ENCODE measurements around the gene KIAA1210.

KIAA1210 gene

DNA sequence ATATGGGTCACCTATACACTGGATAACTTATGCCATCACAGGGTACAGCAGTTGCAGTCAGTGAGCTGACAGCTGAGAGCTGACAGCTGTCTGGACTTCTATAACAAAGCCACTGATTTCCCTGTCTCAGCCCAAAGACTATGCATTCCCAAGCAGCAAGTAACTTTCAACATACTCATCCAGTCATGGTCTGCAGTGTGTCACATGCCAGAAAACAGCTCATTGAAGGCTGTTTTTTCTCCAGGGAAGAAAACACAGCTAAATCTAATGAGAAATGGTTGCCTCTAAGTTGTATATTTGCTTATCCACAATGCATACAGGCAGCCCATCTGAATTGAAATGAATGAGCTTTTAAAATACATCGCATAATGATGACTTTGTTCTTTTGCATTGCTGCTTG lies 6.3 kb downstream of the KIAA1210 start:
- H3K4me3 Mint-ChIP-seq, result no peak overlapping the region

DNA sequence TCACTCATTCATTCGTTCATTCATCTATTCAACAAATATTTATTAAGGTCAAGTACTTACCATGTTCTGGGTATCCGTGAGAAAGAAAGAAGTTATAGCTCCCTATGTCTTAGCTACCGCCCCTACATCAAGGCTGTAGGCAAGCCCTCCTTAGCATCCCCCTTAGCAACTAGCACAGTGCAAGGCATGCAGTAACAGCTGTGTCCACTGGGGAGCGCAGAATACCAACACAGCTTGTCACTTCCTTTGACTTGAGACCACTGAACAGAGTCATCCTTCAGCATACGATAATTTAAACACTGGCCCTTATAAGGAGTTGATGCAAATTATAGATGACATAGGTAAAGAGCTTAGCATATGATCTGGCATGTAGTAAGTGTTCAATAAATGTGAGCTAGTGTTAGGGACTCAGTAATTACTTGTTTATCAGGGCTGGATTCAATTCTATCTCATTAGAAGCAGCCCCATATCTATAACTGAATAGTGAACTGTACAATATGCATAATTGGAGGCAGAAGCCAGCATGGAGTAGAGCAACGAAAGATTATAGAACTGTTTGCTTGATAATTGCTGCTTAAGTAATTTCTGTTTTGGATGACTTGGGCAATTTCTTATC lies 8.7 kb downstream of the KIAA1210 start:
- H3K9me3 Mint-ChIP-seq, result no peaks in the 10 kb centered on the region
- no peak overlapping the region for H3K4me3 Mint-ChIP-seq
- H3K36me3 Mint-ChIP-seq (ENCODE audit: low read depth), result no peaks in the 10 kb centered on the region
- H3K4me1 Mint-ChIP-seq, result no peaks in the 10 kb centered on the region
- ATAC-seq, result peak; percentile 78
- no peaks in the 10 kb centered on the region for H3K27me3 Mint-ChIP-seq
- H3K27ac Mint-ChIP-seq, result no peak overlapping the region
- DNase-seq, result peak; percentile 56

More for the DNA sequence above, 6.3 kb downstream of the KIAA1210 start:
- Mint-ChIP-seq H3K9me3 (no peaks in the 10 kb centered on the region), H3K4me1 (no peaks in the 10 kb centered on the region), H3K27ac (no peak overlapping the region), H3K36me3 (ENCODE audit: low read depth) (no peaks in the 10 kb centered on the region), H3K27me3 (no peaks in the 10 kb centered on the region)
- ATAC-seq (no peak), DNase-seq (no peak)

DNA sequence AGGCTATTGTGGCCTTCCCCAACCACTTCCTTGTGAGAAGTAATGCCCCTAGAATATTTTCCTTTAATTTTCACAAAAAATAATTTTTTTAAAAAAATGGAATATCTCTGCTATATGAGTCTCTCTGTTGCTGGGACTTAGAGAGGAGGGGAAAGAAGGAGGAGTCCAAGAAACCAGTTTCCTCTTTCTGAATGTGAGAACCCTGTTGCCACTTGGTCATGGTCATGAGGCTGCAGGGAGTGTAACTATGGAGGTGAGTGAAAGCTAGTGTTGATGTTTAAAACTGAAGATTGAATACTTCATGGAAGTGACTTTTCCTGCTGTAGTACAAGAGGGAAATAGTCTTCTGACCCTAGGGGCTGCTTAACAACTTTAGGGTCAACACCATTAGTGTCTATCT lies 20.4 kb downstream of the KIAA1210 start:
- no peaks in the 10 kb centered on the region for H3K9me3 Mint-ChIP-seq
- no peak for ATAC-seq
- no peaks in the 10 kb centered on the region for H3K4me1 Mint-ChIP-seq
- DNase-seq, result no peak
- no peak overlapping the region for H3K27ac Mint-ChIP-seq
- no peaks in the 10 kb centered on the region for H3K36me3 Mint-ChIP-seq (ENCODE audit: low read depth)
- no peak overlapping the region for H3K4me3 Mint-ChIP-seq
- peaks cover 4% of the 10 kb centered on the region for H3K27me3 Mint-ChIP-seq

DNA sequence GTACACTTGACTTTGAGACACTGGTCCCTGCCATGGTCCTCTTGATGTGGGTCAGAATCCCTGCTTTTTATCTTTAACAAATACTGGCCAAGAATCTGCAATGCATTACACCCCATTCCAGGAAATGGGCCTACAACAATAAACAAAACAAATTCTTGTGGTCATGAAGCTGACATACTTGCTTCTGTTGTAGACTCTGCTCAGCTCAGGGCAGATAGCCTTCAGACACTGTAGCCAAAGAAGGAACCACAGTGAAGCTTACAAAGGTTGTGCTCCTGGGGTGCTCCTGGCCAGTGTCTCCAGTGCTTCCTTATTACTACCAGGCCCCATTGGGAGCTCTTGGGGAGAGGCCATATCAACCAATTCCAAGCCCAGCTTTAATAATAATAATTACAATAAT lies 21.8 kb downstream of the KIAA1210 start:
- Mint-ChIP-seq H3K27ac (no peak overlapping the region), H3K36me3 (ENCODE audit: low read depth) (no peaks in the 10 kb centered on the region), H3K4me3 (no peak overlapping the region), H3K9me3 (no peaks in the 10 kb centered on the region), H3K27me3 (peaks cover 4% of the 10 kb centered on the region), H3K4me1 (no peaks in the 10 kb centered on the region)
- no peak for ATAC-seq
- DNase-seq, result no peak

DNA sequence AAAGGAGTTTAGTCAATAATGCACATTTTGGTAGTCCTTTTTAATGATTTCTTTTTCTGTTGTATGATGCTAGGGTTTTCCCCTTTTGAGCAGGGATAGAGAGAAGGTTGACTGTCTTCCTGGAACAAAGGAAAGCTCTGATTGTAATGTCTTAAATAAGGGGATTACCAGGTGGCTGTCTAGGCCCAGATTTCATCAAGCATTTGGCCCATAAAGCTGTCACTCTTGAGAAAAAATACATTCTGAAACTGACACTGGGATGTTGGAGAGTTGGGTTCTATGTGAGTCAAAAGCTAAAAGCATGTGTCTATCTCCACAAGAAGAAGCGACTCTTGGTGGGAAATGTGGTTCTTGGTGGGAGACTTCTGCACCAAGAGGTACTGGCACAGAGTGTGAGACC lies 26.4 kb downstream of the KIAA1210 start:
- ATAC-seq, result no peak
- Mint-ChIP-seq H3K27ac (no peak overlapping the region), H3K9me3 (no peaks in the 10 kb centered on the region)

DNA sequence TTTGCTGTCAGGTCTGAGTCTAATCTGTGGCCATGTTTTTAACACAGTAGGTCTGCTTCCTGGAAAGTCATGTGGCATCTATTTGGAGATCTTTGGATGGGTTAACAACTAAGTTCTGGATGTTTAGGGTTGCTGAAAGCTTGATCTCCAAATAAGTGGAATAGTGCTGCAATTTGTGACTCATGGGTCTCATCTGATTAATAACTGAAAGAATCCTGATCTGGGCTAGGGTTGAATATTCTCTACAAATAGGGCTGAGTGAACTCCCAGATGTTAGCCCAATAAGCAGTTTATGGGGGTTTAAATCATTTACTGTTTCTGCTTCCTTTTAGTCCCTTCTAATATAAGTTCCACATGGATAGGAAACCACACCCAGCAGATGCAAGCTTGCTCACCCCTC lies 31.7 kb downstream of the KIAA1210 start:
- H3K27ac Mint-ChIP-seq, result no peak overlapping the region

More for the DNA sequence above, 26.4 kb downstream of the KIAA1210 start:
- no peaks in the 10 kb centered on the region for H3K4me1 Mint-ChIP-seq
- H3K27me3 Mint-ChIP-seq, result peaks cover 5% of the 10 kb centered on the region
- H3K4me3 Mint-ChIP-seq, result no peak overlapping the region
- no peak for DNase-seq
- no peaks in the 10 kb centered on the region for H3K36me3 Mint-ChIP-seq (ENCODE audit: low read depth)

DNA sequence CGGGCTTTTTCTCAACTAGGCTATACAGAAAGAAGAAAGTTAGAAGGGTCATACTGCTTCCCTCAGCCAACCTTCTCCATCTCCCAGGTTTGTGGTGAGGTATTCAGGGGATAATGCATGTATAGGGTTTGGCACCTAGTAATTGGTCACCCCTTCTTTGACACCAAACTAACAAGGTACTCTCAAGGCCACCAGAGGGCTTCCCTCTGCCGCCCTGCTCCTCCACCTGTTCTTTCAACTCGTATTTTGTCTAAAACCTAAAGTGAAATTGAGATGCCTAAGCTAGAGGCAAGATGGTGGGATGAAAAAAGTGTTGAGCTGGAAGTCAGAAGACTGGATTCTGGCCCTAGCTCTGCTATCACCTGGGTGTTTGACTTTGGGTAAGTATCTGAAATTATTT lies 32.8 kb downstream of the KIAA1210 start:
- Mint-ChIP-seq H3K9me3 (no peaks in the 10 kb centered on the region), H3K4me3 (no peak overlapping the region), H3K36me3 (ENCODE audit: low read depth) (no peaks in the 10 kb centered on the region), H3K27me3 (peaks cover 14% of the 10 kb centered on the region), H3K27ac (no peak overlapping the region), H3K4me1 (no peaks in the 10 kb centered on the region)
- ATAC-seq (no peak), DNase-seq (no peak)

More for the DNA sequence above, 31.7 kb downstream of the KIAA1210 start:
- no peaks in the 10 kb centered on the region for H3K9me3 Mint-ChIP-seq
- DNase-seq (no peak), ATAC-seq (no peak)
- H3K4me1 Mint-ChIP-seq, result no peaks in the 10 kb centered on the region
- H3K36me3 Mint-ChIP-seq (ENCODE audit: low read depth), result no peaks in the 10 kb centered on the region
- no peak overlapping the region for H3K4me3 Mint-ChIP-seq
- H3K27me3 Mint-ChIP-seq, result peaks cover 12% of the 10 kb centered on the region

DNA sequence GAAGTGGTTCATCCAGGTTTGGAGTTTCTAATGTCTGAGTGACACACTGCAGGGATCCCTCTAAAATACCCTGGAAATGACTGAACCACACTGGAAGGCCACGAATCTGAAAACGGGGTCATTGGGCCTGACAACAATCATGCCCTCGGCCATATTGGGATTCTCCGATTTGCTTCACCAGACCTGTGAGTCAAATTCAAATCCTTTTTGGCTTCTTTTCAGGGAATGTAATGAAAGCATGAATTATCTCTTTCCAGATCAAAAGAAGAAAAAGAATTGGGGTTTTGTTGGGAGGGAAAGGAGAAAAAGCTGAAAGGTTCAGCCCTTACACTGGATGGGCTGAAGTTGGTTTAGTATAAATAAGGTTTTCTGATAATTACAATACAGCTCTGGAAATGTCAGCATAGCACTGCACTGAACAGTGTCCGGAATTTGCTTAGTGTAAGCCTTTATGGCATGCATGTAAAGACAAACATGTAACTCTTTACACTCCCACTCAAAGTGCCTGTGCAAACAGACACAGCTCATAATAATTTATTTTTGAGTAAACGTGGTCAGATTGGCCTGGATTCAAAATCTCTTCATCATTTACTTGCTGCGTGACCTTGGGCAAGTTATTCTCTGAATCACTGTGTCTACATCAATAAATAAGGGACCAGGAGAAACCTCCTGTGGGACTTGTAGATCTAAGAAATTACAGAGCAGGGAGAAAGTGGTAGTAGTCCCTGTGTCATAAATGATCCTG lies 33.4 kb downstream of the KIAA1210 start:
- no peak overlapping the region for H3K4me3 Mint-ChIP-seq
- no peak for DNase-seq
- no peak for ATAC-seq
- no peaks in the 10 kb centered on the region for H3K9me3 Mint-ChIP-seq
- H3K27ac Mint-ChIP-seq, result no peak overlapping the region
- peaks cover 14% of the 10 kb centered on the region for H3K27me3 Mint-ChIP-seq
- H3K4me1 Mint-ChIP-seq, result no peaks in the 10 kb centered on the region
- H3K36me3 Mint-ChIP-seq (ENCODE audit: low read depth), result no peaks in the 10 kb centered on the region

DNA sequence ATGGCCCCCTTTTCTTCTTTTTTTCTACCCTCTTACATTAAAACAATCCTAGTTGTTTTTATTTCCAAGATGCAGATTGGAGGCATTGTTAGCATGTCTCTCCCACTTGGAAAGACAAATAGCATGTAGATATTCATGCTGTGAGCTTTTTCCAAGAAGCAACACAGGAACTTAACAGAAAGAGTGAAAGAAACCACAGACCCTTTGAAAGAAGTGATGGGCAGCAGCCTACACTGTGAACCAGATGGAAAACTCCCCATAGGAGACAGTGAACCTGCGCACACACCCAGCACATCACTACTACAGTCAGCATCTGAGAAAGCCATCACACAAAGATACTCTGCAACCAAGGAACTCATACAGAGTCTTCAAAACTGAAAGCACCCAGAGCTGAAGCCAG lies 37.0 kb downstream of the KIAA1210 start:
- H3K4me1 Mint-ChIP-seq, result no peaks in the 10 kb centered on the region
- DNase-seq, result no peak
- no peaks in the 10 kb centered on the region for H3K36me3 Mint-ChIP-seq (ENCODE audit: low read depth)
- no peaks in the 10 kb centered on the region for H3K9me3 Mint-ChIP-seq
- peaks cover 8% of the 10 kb centered on the region for H3K27me3 Mint-ChIP-seq
- ATAC-seq, result no peak
- no peak overlapping the region for H3K4me3 Mint-ChIP-seq
- H3K27ac Mint-ChIP-seq, result no peak overlapping the region

DNA sequence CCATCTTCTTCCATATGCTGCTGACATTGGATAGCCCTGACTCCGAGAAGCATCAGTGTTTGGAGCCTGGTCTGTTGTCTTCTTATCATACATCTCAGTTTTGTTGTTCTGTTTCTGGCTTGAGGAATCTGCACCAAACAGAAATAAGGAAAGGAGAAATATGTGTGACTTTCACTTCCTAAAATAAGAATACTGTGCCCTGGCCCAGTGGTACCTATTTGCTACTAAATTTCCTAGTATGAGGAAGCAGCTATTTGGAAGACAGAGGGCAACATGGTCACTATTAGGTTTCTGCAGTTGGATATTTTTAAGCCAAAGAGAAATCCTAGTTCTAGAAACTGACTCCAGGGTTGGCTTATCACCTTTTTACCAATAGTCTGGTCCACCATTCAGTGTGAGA lies 38.0 kb downstream of the KIAA1210 start:
- no peak for DNase-seq
- H3K27ac Mint-ChIP-seq, result no peak overlapping the region
- H3K36me3 Mint-ChIP-seq (ENCODE audit: low read depth), result no peaks in the 10 kb centered on the region
- peaks cover 8% of the 10 kb centered on the region for H3K27me3 Mint-ChIP-seq
- no peak for ATAC-seq
- H3K9me3 Mint-ChIP-seq, result no peaks in the 10 kb centered on the region
- no peaks in the 10 kb centered on the region for H3K4me1 Mint-ChIP-seq
- no peak overlapping the region for H3K4me3 Mint-ChIP-seq

DNA sequence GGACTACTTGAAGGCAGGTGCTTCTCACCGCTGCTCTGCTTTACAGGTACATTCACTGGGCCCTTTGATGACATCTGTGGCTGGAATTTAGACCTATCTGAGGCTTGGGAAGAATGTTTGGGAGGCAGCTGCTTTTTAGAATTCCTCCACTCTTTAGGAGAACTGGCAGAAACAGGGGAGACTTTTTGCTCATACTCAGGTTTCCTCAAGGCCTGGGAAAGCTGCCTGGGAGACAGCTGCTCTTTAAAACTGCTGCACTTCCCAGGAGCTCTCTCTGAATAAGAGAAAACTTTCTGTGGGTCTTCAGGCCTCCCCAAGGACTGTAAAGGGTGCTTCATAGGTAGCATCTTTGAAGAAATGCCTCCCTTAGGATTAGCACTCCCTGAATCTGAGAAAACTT lies 40.5 kb downstream of the KIAA1210 start:
- Mint-ChIP-seq H3K9me3 (no peaks in the 10 kb centered on the region), H3K4me3 (no peak overlapping the region), H3K27me3 (peaks cover 8% of the 10 kb centered on the region), H3K4me1 (no peaks in the 10 kb centered on the region), H3K27ac (no peak overlapping the region), H3K36me3 (ENCODE audit: low read depth) (no peaks in the 10 kb centered on the region)
- DNase-seq, result no peak
- ATAC-seq, result no peak

DNA sequence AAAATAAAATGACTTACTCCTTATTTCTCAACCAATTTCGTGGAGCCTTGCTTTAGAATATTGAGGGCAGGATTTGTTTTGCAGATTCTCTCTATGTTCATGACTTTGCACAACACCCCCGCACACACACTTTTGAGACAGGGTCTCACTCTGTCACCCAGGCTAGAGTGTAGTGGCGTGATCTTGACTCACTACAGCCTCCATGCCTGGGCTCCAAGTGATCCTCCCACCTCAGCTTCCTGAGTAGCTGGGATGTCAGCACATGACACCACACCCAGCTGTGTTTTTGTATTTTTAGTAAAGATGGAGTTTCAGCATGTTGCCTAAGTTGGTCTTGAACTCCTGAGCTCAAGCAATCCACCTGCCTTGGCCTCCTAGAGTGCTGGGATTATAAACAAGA lies 42.8 kb downstream of the KIAA1210 start:
- DNase-seq (no peak), ATAC-seq (no peak)
- Mint-ChIP-seq H3K9me3 (no peaks in the 10 kb centered on the region), H3K27ac (no peak overlapping the region), H3K27me3 (no peaks in the 10 kb centered on the region), H3K4me3 (no peak overlapping the region), H3K4me1 (no peaks in the 10 kb centered on the region), H3K36me3 (ENCODE audit: low read depth) (no peaks in the 10 kb centered on the region)

DNA sequence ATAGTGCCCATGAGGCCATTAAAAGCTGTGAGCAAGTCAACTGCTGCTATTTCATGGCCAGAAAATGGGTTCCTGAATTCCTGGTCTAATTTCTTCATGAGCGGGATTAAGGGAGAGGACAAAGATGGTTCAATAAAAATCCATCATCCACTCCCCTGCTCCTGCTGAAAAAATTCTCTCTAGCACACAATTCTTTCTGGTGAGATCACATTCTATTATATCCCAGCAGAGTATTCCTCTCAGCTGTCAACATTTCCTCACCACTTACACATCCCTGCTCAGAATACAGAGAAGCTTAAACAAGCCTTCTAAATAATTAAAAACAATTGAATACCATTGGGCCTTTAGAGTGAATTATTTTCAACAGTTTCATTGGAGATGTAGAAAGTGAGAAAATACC lies 45.3 kb downstream of the KIAA1210 start:
- no peaks in the 10 kb centered on the region for H3K36me3 Mint-ChIP-seq (ENCODE audit: low read depth)
- peaks cover 2% of the 10 kb centered on the region for H3K27me3 Mint-ChIP-seq
- no peaks in the 10 kb centered on the region for H3K4me1 Mint-ChIP-seq
- no peak overlapping the region for H3K4me3 Mint-ChIP-seq
- H3K27ac Mint-ChIP-seq, result no peak overlapping the region
- H3K9me3 Mint-ChIP-seq, result no peaks in the 10 kb centered on the region
- DNase-seq (no peak), ATAC-seq (no peak)

DNA sequence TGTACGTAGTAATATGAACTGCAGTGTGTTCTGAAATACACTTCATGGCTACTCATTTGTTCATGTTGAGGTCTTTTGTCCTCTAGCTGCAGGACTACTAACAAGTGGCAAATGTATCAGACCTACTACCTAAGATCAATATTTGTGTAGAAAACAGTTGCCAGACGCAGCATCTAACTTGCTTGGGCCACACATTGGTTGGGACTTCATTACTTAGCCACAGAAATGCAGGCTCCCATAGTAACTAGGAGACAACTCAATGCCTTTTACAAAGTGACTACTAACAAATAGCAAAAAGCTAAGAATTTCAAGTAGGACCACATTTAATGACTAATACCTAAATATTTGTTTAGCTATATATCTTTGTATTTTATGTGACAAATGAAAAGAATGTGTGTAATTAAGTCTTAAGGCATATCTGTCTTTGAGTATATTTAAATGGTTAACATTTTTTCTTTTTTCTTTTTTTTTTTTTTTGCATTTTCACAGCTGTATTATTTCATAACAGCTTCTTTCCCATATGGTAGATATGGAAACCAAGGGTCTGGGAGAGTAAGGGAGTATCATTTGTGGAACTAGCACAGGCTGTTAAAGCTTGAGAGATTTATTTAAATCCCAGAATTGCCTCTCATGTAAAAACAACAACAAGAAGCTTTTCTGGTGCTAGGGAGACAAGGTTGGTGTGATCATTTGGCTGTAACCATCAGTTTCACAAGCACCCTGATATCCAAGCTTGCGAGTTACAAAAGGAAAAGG lies 52.2 kb downstream of the KIAA1210 start:
- no peak for ATAC-seq
- DNase-seq, result no peak
- H3K4me3 Mint-ChIP-seq, result no peak overlapping the region
- no peaks in the 10 kb centered on the region for H3K36me3 Mint-ChIP-seq (ENCODE audit: low read depth)
- no peaks in the 10 kb centered on the region for H3K9me3 Mint-ChIP-seq
- no peak overlapping the region for H3K27ac Mint-ChIP-seq
- H3K4me1 Mint-ChIP-seq, result peaks cover 3% of the 10 kb centered on the region
- H3K27me3 Mint-ChIP-seq, result peaks cover 2% of the 10 kb centered on the region

DNA sequence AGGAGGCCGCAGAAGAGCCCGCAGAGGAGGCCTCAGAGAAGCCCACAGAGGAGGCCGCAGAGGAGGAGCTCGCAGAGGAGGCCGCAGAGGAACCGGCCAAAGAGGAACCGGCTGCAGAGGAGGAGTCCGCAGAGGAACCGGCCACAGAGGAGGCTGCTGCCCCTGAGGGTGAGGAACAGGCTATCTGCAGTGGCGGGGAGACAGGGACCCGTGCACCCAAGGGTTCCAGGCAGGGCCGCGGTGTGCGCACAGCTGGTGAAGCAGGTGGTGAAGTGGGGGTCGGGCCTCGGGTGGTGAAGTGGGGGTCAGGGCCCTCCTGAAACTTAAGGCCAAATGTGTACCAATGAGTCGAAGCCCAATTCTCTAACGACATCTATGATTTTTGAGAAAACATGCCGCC lies 53.7 kb downstream of the KIAA1210 start:
- no peaks in the 10 kb centered on the region for H3K9me3 Mint-ChIP-seq
- H3K27ac Mint-ChIP-seq, result no peak overlapping the region
- H3K27me3 Mint-ChIP-seq, result no peaks in the 10 kb centered on the region
- no peak overlapping the region for H3K4me3 Mint-ChIP-seq
- peaks cover 3% of the 10 kb centered on the region for H3K4me1 Mint-ChIP-seq
- DNase-seq (no peak), ATAC-seq (no peak)
- no peaks in the 10 kb centered on the region for H3K36me3 Mint-ChIP-seq (ENCODE audit: low read depth)
